CD14-positive monocyte (primary cell): ENCODE results near the gene CCDC178. TPM values are rescaled to one million over a fixed set of nuclear protein-coding genes. Genes with fewer than 3 reads are reported as not detected.
"Not testable (repeated sequence)": the region's sequence is repeated elsewhere in the genome, so short reads cannot be mapped to it uniquely, and the experiment has no call there.

Source experiments
- DNase-seq, 3 donors: peaks; one replicate each; pipeline ENCODE4 v3.0.0-alpha.2; 2011 to 2022
- H2AFZ ChIP-seq: 2 replicates; pipeline ENCODE4 v1.6.0; 2012; ENCODE audit warnings: mild to moderate bottlenecking, low read depth, low read length, inconsistent platforms; ENCODE audit not compliant: insufficient read depth, poor library complexity, severe bottlenecking
- H3K27ac ChIP-seq, 2 donors: 1 replicate in 1 of 2; 2 replicates in 1 of 2; pipeline ENCODE4 v1.5.1; 2012 to 2013; ENCODE audit warnings: low read length in 2 of 2, control low read depth in 1 of 2, inconsistent platforms in 1 of 2, low read depth in 1 of 2, mild to moderate bottlenecking in 1 of 2
- H3K27me3 ChIP-seq, 2 donors: one replicate each; pipeline versions ENCODE4 v1.6.0 to v1.6.1; 2011 to 2013; ENCODE audit warnings: low read length in 2 of 2; ENCODE audit not compliant: control insufficient read depth in 2 of 2, insufficient read depth in 2 of 2
- H3K36me3 ChIP-seq, 2 donors: replicated peaks in 1 of 2; 1 replicate in 1 of 2; 2 replicates in 1 of 2; pipeline versions ENCODE4 v1.5.1 to v1.6.1; 2012 to 2013; ENCODE audit warnings: low read length in 2 of 2, control low read depth in 1 of 2, inconsistent platforms in 1 of 2, mild to moderate bottlenecking in 1 of 2; ENCODE audit not compliant: insufficient read depth in 2 of 2, control insufficient read depth in 1 of 2
- H3K4me1 ChIP-seq, 2 donors: 1 replicate in 1 of 2; 2 replicates in 1 of 2; pipeline versions ENCODE4 v1.5.1 to v1.6.1; 2012 to 2013; ENCODE audit warnings: low read length in 2 of 2, control low read depth in 1 of 2, inconsistent platforms in 1 of 2, mild to moderate bottlenecking in 1 of 2, moderate library complexity in 1 of 2; ENCODE audit not compliant: insufficient read depth in 2 of 2, control insufficient read depth in 1 of 2
- H3K4me2 ChIP-seq: replicated peaks from 2 replicates; pipeline ENCODE3; 2012; ENCODE audit warnings: low read length, moderate library complexity, mild to moderate bottlenecking; ENCODE audit not compliant: poor library complexity, severe bottlenecking; ENCODE audit errors: extremely low read depth
- H3K4me3 ChIP-seq, 3 experiments: fragments of 200-600 bp in 1 of 3; sonication (generic) in 1 of 3; replicated peaks in 1 of 3; 1 replicate in 2 of 3; 2 replicates in 1 of 3; pipeline ENCODE4 v1.5.1; 2011 to 2013; ENCODE audit warnings: low read length in 3 of 3, mild to moderate bottlenecking in 3 of 3, control low read depth in 2 of 3, low read depth in 2 of 3, inconsistent platforms in 1 of 3, moderate library complexity in 1 of 3
- H3K79me2 ChIP-seq: 2 replicates; pipeline ENCODE4 v1.6.0; 2012; ENCODE audit warnings: mild to moderate bottlenecking, control low read depth, inconsistent platforms, low read length, moderate library complexity; ENCODE audit not compliant: insufficient read depth
- H3K9ac ChIP-seq: 2 replicates; pipeline ENCODE4 v1.6.0; 2017; ENCODE audit warnings: low read length, mild to moderate bottlenecking; ENCODE audit not compliant: insufficient read depth, poor library complexity, severe bottlenecking
- H3K9me3 ChIP-seq, 2 donors: replicated peaks in 1 of 2; 1 replicate in 1 of 2; 2 replicates in 1 of 2; pipeline versions ENCODE4 v1.5.1 to v1.6.1; 2012 to 2013; ENCODE audit warnings: low read length in 2 of 2, control low read depth in 1 of 2; ENCODE audit not compliant: control insufficient read depth in 1 of 2, insufficient read depth in 1 of 2
- H4K20me1 ChIP-seq: 2 replicates; pipeline ENCODE4 v1.6.0; 2012; ENCODE audit warnings: mild to moderate bottlenecking, low read length, control low read depth, moderate library complexity; ENCODE audit not compliant: insufficient read depth
- H3K27ac Mint-ChIP-seq, 7 donors: one replicate each; pipeline ENCODE4 v1.8.0; 2020; ENCODE audit warnings: mild to moderate bottlenecking in 7 of 7, mixed read lengths in 7 of 7, moderate library complexity in 6 of 7, inconsistent platforms in 2 of 7
- H3K27me3 Mint-ChIP-seq, 3 donors: one replicate each; pipeline ENCODE4 v1.8.0; 2021 to 2022; ENCODE audit warnings: low read depth in 3 of 3, mild to moderate bottlenecking in 3 of 3, mixed read lengths in 3 of 3, moderate library complexity in 3 of 3, inconsistent platforms in 1 of 3
- H3K36me3 Mint-ChIP-seq, 2 donors: one replicate each; pipeline ENCODE4 v1.8.0; 2020; ENCODE audit warnings: mixed read lengths in 2 of 2, inconsistent platforms in 1 of 2, mild to moderate bottlenecking in 1 of 2
- H3K4me1 Mint-ChIP-seq: one replicate; pipeline ENCODE4 v1.8.0; 2020; ENCODE audit warnings: mild to moderate bottlenecking, mixed read lengths
- H3K4me3 Mint-ChIP-seq, 2 donors: one replicate each; pipeline ENCODE4 v1.8.0; 2020; ENCODE audit warnings: mild to moderate bottlenecking in 2 of 2, mixed read lengths in 2 of 2, moderate library complexity in 1 of 2
- H3K9me3 Mint-ChIP-seq, 7 donors: one replicate each; pipeline ENCODE4 v1.8.0; 2020 to 2022; ENCODE audit warnings: mixed read lengths in 7 of 7, mild to moderate bottlenecking in 6 of 7, moderate library complexity in 6 of 7, inconsistent platforms in 2 of 7
- WGBS: methylation state at CpG from one replicate; pipeline ENCODE4 v1.1.5; 2013; ENCODE audit warnings: missing lambda C conversion rate; ENCODE audit not compliant: insufficient coverage; 5-methylcytosine and 5-hydroxymethylcytosine counted together
- intact Hi-C, 2 donors: fragments of 100-400 bp; cut with micrococcal nuclease; formaldehyde crosslinking; loops; one replicate each; pipeline versions ENCODE4 v1.15.0 to v1.15.1; 2023
- polyA plus RNA-seq, 3 donors: library from polyadenylated mRNA; depleted of rRNA in 1 of 3; unstranded in 2 of 3; stranded (reverse) in 1 of 3; fragments of 300-500 nt in 2 of 3; fragments of >200 nt in 1 of 3; fragmentation: Illumina TruSeq in 2 of 3; gene quantifications; 1 replicate in 2 of 3; 2 replicates in 1 of 3; pipeline ENCODE4 v1.2.3, GENCODE V29; 2012 to 2021
- TF ChIP-seq, protein P1 (sequence below): fragments of 200-600 bp; IDR thresholded peaks from one replicate; pipeline ENCODE4 v1.8.0; 2022; ENCODE audit warnings: antibody characterized with exemption, mild to moderate bottlenecking

The CCDC178 gene
- polyA plus RNA-seq, 3 donors = not detected

DNA sequence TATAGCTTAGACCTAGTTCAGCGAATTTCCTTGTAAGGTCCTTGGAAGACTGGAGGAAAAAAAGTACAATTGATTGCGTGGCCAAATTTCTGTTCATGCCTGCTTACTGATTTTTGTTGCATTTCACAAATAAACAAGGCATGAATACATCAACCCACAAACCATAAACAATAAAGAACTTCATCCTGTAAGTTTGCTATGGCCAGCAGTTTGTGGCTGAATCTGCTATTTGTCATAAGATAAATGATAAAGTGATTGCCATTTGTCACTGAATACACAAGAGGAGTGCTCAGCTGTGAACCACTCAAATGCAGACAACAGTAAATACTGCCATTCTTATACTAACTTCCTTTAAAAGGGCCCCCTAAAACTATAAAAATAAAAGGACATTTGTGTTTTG lies 259.5 kb downstream of the CCDC178 start:
- Mint-ChIP-seq H3K9me3 (no peaks in the 10 kb centered on the region), H3K36me3 (no peaks in the 10 kb centered on the region), H3K4me3 (no peak overlapping the region), H3K27me3 (peaks cover 0 to 2% (median 0%) of the 10 kb centered on the region in 3 donors), H3K4me1 (peaks cover 17% of the 10 kb centered on the region), H3K27ac (no peak overlapping the region)
- Histone ChIP-seq H3K27ac (peak overlapping the region in 1 of 2 donors; percentile 21), H3K9me3 (no peaks in the 10 kb centered on the region), H3K4me3 (no peak overlapping the region), H4K20me1 (no peaks in the 10 kb centered on the region), H3K27me3 (no peaks in the 10 kb centered on the region), H3K9ac (no peak overlapping the region), H2AFZ (peak overlapping the region; percentile 17), H3K4me1 (peaks cover 12 to 36% of the 10 kb centered on the region in 2 donors), H3K4me2 (no peak overlapping the region), H3K36me3 (no peaks in the 10 kb centered on the region), H3K79me2 (no peaks in the 10 kb centered on the region)
- no CpG with 5 or more reads among the region's 2 CpGs for WGBS
- no peak for DNase-seq
- intact Hi-C loops = no loop called here
- TF ChIP-seq, protein P1, sequence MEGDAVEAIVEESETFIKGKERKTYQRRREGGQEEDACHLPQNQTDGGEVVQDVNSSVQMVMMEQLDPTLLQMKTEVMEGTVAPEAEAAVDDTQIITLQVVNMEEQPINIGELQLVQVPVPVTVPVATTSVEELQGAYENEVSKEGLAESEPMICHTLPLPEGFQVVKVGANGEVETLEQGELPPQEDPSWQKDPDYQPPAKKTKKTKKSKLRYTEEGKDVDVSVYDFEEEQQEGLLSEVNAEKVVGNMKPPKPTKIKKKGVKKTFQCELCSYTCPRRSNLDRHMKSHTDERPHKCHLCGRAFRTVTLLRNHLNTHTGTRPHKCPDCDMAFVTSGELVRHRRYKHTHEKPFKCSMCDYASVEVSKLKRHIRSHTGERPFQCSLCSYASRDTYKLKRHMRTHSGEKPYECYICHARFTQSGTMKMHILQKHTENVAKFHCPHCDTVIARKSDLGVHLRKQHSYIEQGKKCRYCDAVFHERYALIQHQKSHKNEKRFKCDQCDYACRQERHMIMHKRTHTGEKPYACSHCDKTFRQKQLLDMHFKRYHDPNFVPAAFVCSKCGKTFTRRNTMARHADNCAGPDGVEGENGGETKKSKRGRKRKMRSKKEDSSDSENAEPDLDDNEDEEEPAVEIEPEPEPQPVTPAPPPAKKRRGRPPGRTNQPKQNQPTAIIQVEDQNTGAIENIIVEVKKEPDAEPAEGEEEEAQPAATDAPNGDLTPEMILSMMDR = no peak

DNA sequence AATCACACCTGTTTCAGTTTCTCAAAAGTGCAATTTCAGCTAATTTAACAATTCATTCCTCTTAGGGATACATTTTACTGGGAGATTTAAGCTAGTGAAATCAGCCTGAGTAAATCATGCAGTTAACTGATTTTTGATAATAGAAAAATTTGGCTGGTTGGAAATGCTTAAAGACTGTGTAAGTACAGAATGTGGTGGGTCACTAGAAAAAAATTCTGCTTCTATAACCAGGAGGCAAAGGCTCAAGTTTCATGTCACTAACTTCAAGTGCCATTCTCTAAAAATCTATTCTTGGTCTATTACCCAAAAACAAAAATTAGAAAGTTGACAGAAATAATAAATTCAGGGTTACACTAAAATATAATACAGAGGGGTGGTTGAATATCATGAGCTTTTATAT lies 271.3 kb downstream of the CCDC178 start:
- Histone ChIP-seq H3K79me2 (no peaks in the 10 kb centered on the region), H3K4me2 (no peak overlapping the region), H4K20me1 (no peaks in the 10 kb centered on the region), H3K27ac (no peak overlapping the region), H3K27me3 (no peaks in the 10 kb centered on the region), H2AFZ (no peak overlapping the region), H3K9ac (no peak overlapping the region), H3K4me3 (no peak overlapping the region), H3K4me1 (no peaks in the 10 kb centered on the region), H3K9me3 (no peaks in the 10 kb centered on the region), H3K36me3 (no peaks in the 10 kb centered on the region)
- peaks cover 0 to 2% (median 0%) of the 10 kb centered on the region in 3 donors for H3K27me3 Mint-ChIP-seq
- H3K4me1 Mint-ChIP-seq = no peaks in the 10 kb centered on the region
- no peak for DNase-seq
- TF ChIP-seq, protein P1 = no peak
- H3K36me3 Mint-ChIP-seq = no peaks in the 10 kb centered on the region
- no peak overlapping the region for H3K27ac Mint-ChIP-seq
- no peak overlapping the region for H3K4me3 Mint-ChIP-seq
- peaks cover 0 to 3% (median 0%) of the 10 kb centered on the region in 7 donors for H3K9me3 Mint-ChIP-seq
- intact Hi-C loops = no loop called here

DNA sequence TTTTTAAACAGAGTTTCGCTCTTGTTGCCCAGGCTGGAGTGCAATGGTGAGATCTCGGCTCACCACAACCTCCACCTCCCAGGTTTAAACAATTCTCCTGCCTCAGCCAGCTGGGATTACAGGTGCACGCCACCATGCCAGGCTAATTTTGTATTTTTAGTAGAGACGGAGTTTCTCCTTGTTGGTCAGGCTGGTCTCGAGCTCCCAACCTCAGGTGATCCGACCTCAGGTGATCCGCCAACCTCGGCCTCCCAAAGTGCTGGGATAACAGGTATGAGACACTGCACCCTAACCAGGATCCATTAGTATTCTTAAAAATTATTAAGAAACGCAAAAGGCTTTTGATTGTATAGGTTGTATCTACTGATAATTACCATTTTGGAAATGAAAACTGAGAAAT lies 276.4 kb downstream of the CCDC178 start:
- H3K36me3 Mint-ChIP-seq, H3K27me3 Mint-ChIP-seq, H3K9me3 Mint-ChIP-seq, H3K4me2 ChIP-seq, H3K4me1 ChIP-seq, H2AFZ ChIP-seq, H3K27ac Mint-ChIP-seq, intact Hi-C loops, H3K27me3 ChIP-seq, H3K27ac ChIP-seq, H3K79me2 ChIP-seq, H3K9me3 ChIP-seq, H3K4me3 Mint-ChIP-seq, DNase-seq, H4K20me1 ChIP-seq, H3K4me3 ChIP-seq, H3K36me3 ChIP-seq, H3K9ac ChIP-seq, H3K4me1 Mint-ChIP-seq: not testable (repeated sequence)
- no CpG with 5 or more reads among the region's 9 CpGs for WGBS
